HCT116 (cell line): ENCODE measurements around the gene CHRNA9. TPM values are rescaled to one million over a fixed set of nuclear protein-coding genes. Genes with fewer than 3 reads are reported as not detected.

Experiments
- ATAC-seq: fragments of 200-7000 bp; cut with Tn5 transposase; 2 replicates; pipeline ENCODE4 v1.9.1; 2020; ENCODE audit warnings: mild to moderate bottlenecking, moderate library complexity
- BruUV-seq: library from RNA; stranded (reverse); fragments of 400-500 nt; replicated peaks from 2 replicates; lab custom pipeline; 2021; lab: Mats Ljungman, UMichigan
- CTCF ChIA-PET: fragments of 300-600 bp; sonication (Branson Sonifier 250); formaldehyde crosslinking; loops from one replicate; lab custom pipeline; 2021; ENCODE audit warnings: antibody characterized with exemption; lab: Charles Lee
- POLR2A ChIA-PET: fragments of 300-600, 350-600 bp; sonication (Branson Sonifier 250); formaldehyde crosslinking; loops from one replicate; lab custom pipeline; 2021; ENCODE audit warnings: antibody characterized with exemption; lab: Charles Lee
- RAD21 ChIA-PET, 2 experiments: fragments of 300-600 bp; sonication (Branson Sonifier 250); formaldehyde crosslinking; loops; one replicate each; lab custom pipeline; 2023; ENCODE audit warnings: low total read pairs in 2 of 2; ENCODE audit not compliant: uncharacterized antibody in 2 of 2, unreplicated experiment in 2 of 2, low non-redundant PET in 1 of 2; lab: Charles Lee
- DNase-seq: peaks from one replicate; pipeline ENCODE4 v3.0.0-alpha.2; 2010; ENCODE audit warnings: low read depth, low spot score
- H2AFZ ChIP-seq: fragments of 200-600 bp; shearing (Covaris generic), sonication (generic); 2 replicates; pipeline ENCODE4 v1.6.1; 2017; ENCODE audit warnings: low read depth, mixed run types, mixed read lengths, antibody characterized with exemption, low read length; ENCODE audit not compliant: poor library complexity, severe bottlenecking
- H3K27ac ChIP-seq: 2 replicates; pipeline ENCODE4 v1.5.1; 2012; ENCODE audit warnings: low read depth, low read length
- H3K27me3 ChIP-seq: fragments of 200-600 bp; sonication (generic); 2 replicates; pipeline ENCODE4 v1.6.1; 2016; ENCODE audit warnings: mixed run types, low read length, mixed read lengths; ENCODE audit not compliant: insufficient read depth
- H3K36me3 ChIP-seq, 2 experiments: fragments of 200-500 bp in 1 of 2; fragments of 200-600 bp in 1 of 2; sonication (Bioruptor generic) in 1 of 2; sonication (generic) in 1 of 2; 2 replicates each; pipeline versions ENCODE4 v1.5.1 to v1.6.1; 2014 to 2016; ENCODE audit warnings: low read length in 2 of 2, inconsistent platforms in 1 of 2, mixed read lengths in 1 of 2, mixed run types in 1 of 2; ENCODE audit not compliant: insufficient read depth in 2 of 2, control insufficient read depth in 1 of 2
- H3K4me1 ChIP-seq, 2 experiments: fragments of 200-600 bp in 1 of 2; sonication (generic) in 1 of 2; 2 replicates each; pipeline versions ENCODE4 v1.5.1 to v1.6.1; 2012 to 2017; ENCODE audit warnings: low read length in 2 of 2, inconsistent platforms in 1 of 2, mild to moderate bottlenecking in 1 of 2, mixed read lengths in 1 of 2, mixed run types in 1 of 2, moderate library complexity in 1 of 2; ENCODE audit not compliant: insufficient read depth in 2 of 2, control insufficient read depth in 1 of 2
- H3K4me2 ChIP-seq: fragments of 200-600 bp; sonication (generic); 2 replicates; pipeline ENCODE4 v1.6.1; 2017; ENCODE audit warnings: mixed run types, low read length, mixed read lengths
- H3K4me3 ChIP-seq, 2 experiments: fragments of 200-600 bp in 1 of 2; sonication (generic) in 1 of 2; replicated peaks in 1 of 2; 2 replicates each; pipeline ENCODE4 v1.5.1; 2011 to 2016; ENCODE audit warnings: low read length in 2 of 2, control low read depth in 1 of 2, low read depth in 1 of 2, mild to moderate bottlenecking in 1 of 2, mixed read lengths in 1 of 2, mixed run types in 1 of 2
- H3K79me2 ChIP-seq: fragments of 200-600 bp; sonication (generic); 2 replicates; pipeline ENCODE4 v1.6.1; 2017; ENCODE audit warnings: mild to moderate bottlenecking, mixed run types, low read length, moderate library complexity, mixed read lengths; ENCODE audit not compliant: insufficient read depth
- H3K9ac ChIP-seq: fragments of 200-600 bp; sonication (generic); 2 replicates; pipeline ENCODE4 v1.6.1; 2016; ENCODE audit warnings: low read length, mixed read lengths
- H3K9me2 ChIP-seq: fragments of 200-600 bp; sonication (generic), shearing (Covaris generic); 2 replicates; pipeline ENCODE4 v1.6.1; 2017; ENCODE audit warnings: mixed run types, mild to moderate bottlenecking, moderate library complexity; ENCODE audit not compliant: insufficient read depth
- H3K9me3 ChIP-seq, 2 experiments: fragments of 200-500 bp in 1 of 2; fragments of 200-600 bp in 1 of 2; sonication (Bioruptor generic) in 1 of 2; sonication (generic) in 1 of 2; 2 replicates each; pipeline ENCODE4 v1.6.1; 2014 to 2017; ENCODE audit warnings: low read length in 2 of 2, mixed read lengths in 2 of 2, inconsistent platforms in 1 of 2, low read depth in 1 of 2, mild to moderate bottlenecking in 1 of 2, mixed run types in 1 of 2, moderate library complexity in 1 of 2; ENCODE audit not compliant: control insufficient read depth in 1 of 2, insufficient read depth in 1 of 2
- H4K20me1 ChIP-seq: fragments of 200-600 bp; sonication (generic), shearing (Covaris generic); 2 replicates; pipeline ENCODE4 v1.6.1; 2017; ENCODE audit warnings: mixed run types, mild to moderate bottlenecking, moderate library complexity; ENCODE audit not compliant: insufficient read depth
- CEBPB ChIP-seq: IDR thresholded peaks from 2 replicates; pipeline ENCODE4 v1.6.1; 2012; ENCODE audit warnings: low read depth
- EZH2phosphoT487 ChIP-seq: fragments of 200-600 bp; IDR thresholded peaks from 2 replicates; pipeline ENCODE4 v1.6.1; 2018; ENCODE audit warnings: antibody characterized with exemption, borderline replicate concordance
- JUND ChIP-seq: IDR thresholded peaks from 2 replicates; pipeline ENCODE4 v1.6.1; 2012
- TCF7L2 ChIP-seq: IDR thresholded peaks from 2 replicates; pipeline ENCODE4 v1.7.0; 2011; ENCODE audit warnings: borderline replicate concordance, inconsistent platforms; ENCODE audit not compliant: insufficient read depth, insufficient read length; ENCODE audit errors: extremely low read depth
- ZNF274 ChIP-seq: fragments of 200-500 bp; sonication (Bioruptor generic); IDR thresholded peaks from 2 replicates; pipeline ENCODE4 v1.6.1; 2014; ENCODE audit warnings: mild to moderate bottlenecking, low read depth, low read length, inconsistent platforms
- intact Hi-C: fragments of 100-400 bp; cut with micrococcal nuclease; formaldehyde crosslinking; loops from 2 replicates; pipeline ENCODE4 v1.10.0; 2022
- total RNA-seq: library from RNA; stranded (reverse); gene quantifications from one replicate; pipeline ENCODE4 v1.2.1, GENCODE V29; 2021; ENCODE audit not compliant: unreplicated experiment
- TF ChIP-seq, protein P1 (sequence below): IDR thresholded peaks from 2 replicates; pipeline ENCODE4 v1.6.1; 2012; ENCODE audit warnings: low read depth

CHRNA9 gene
- total RNA-seq, 1 experiment from 2014 or later: not detected

DNA sequence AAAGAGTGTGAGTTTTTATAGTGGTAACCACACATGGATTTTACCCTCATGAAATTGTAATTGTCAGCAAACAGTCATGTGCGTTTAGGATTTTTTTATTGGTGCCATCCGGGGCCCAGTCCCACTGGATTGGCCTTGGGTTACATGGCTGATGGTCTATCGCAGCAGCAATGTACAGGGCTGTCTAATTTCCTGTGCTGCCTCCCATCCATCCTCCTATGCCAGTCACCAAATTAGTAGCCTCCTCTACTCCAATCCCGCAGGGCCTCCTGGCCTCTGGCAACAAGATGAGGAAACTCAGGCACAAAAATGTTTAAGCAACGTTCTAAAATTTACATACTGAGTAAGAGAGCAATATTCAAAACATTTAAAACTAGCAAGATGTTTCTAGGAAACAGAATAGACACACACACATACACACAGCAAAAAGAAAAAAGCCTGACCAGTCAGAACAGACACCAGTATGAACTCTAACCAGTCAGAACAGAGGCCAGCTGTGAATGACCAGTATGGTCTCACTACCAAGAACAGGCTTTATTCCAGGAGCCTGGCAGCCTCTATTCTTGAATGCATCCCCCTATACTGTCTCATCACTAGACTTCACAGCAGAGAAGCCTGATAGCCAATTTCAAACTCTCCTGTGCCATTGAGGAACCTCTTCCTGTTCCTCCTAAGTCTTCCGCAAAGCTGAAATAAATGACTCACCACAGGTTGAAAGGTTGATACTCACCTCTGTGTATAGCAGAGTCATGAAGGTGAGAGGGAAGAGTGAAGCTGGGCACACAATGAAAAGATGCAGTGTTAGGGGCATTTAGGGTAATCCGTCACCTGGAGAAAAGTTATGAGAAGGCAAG, 42.6 kb downstream of the CHRNA9 start:
- H3K4me3 ChIP-seq: no peak overlapping the region
- no peak overlapping the region for H3K27ac ChIP-seq
- H3K79me2 ChIP-seq: no peaks in the 10 kb centered on the region
- peak overlapping the region; percentile 76 for H2AFZ ChIP-seq
- TF ChIP-seq ZNF274: no peak
- TF ChIP-seq CEBPB: no peak
- no peak for TF ChIP-seq TCF7L2
- no peak for TF ChIP-seq EZH2phosphoT487
- TF ChIP-seq, protein P1, sequence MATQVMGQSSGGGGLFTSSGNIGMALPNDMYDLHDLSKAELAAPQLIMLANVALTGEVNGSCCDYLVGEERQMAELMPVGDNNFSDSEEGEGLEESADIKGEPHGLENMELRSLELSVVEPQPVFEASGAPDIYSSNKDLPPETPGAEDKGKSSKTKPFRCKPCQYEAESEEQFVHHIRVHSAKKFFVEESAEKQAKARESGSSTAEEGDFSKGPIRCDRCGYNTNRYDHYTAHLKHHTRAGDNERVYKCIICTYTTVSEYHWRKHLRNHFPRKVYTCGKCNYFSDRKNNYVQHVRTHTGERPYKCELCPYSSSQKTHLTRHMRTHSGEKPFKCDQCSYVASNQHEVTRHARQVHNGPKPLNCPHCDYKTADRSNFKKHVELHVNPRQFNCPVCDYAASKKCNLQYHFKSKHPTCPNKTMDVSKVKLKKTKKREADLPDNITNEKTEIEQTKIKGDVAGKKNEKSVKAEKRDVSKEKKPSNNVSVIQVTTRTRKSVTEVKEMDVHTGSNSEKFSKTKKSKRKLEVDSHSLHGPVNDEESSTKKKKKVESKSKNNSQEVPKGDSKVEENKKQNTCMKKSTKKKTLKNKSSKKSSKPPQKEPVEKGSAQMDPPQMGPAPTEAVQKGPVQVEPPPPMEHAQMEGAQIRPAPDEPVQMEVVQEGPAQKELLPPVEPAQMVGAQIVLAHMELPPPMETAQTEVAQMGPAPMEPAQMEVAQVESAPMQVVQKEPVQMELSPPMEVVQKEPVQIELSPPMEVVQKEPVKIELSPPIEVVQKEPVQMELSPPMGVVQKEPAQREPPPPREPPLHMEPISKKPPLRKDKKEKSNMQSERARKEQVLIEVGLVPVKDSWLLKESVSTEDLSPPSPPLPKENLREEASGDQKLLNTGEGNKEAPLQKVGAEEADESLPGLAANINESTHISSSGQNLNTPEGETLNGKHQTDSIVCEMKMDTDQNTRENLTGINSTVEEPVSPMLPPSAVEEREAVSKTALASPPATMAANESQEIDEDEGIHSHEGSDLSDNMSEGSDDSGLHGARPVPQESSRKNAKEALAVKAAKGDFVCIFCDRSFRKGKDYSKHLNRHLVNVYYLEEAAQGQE: no peak
- TF ChIP-seq JUND: peak; percentile 32; the same call in 1 of the 2 replicates
- ChIA-PET CTCF (interaction anchor here (1.0 kb wide), 1 partner anchor 9 kb away, joined by 3 read pairs; no protein-coding TSS in a partner anchor), RAD21 (no interaction called here), POLR2A (no interaction called here)
- no peaks in the 10 kb centered on the region for H3K9me3 ChIP-seq
- H3K4me2 ChIP-seq: peak overlapping the region; percentile 41
- no TSS peak for BruUV-seq
- H4K20me1 ChIP-seq: no peaks in the 10 kb centered on the region
- no peaks in the 10 kb centered on the region for H3K27me3 ChIP-seq
- DNase-seq: no peak
- ATAC-seq: peak; percentile 65
- no peaks in the 10 kb centered on the region for H3K9me2 ChIP-seq
- no peaks in the 10 kb centered on the region for H3K36me3 ChIP-seq
- no peak overlapping the region for H3K9ac ChIP-seq
- H3K4me1 ChIP-seq: peaks cover 0 to 15% of the 10 kb centered on the region in 2 experiments; a peak in 2 of 4 replicates
- intact Hi-C loops: no loop called here
